HG02642 (cell line): Measurements from ENCODE around the gene PRKN.
"Not testable (repeated sequence)": the region's sequence is repeated elsewhere in the genome, so short reads cannot be mapped to it uniquely, and the experiment has no call there.

Source experiments
- ATAC-seq: cut with Tn5 transposase; IDR thresholded peaks from one replicate; pipeline ENCODE4 v1.9.1; 2021; ENCODE audit warnings: mild to moderate bottlenecking; ENCODE audit not compliant: unreplicated experiment, poor library complexity

PRKN gene

GRCh38 chr6:162560891-162561290 is 166.7 kb downstream of the PRKN start:
- ATAC-seq: no peak

GRCh38 chr6:162554531-162554930 is 173.0 kb downstream of the PRKN start:
- no peak for ATAC-seq

- ATAC-seq: no peak
Measured at GRCh38 chr6:162546905-162547304, 180.7 kb downstream of the PRKN start.

GRCh38 chr6:162543221-162543620 is 184.3 kb downstream of the PRKN start:
- ATAC-seq: no peak

GRCh38 chr6:162541019-162541601 is 186.5 kb downstream of the PRKN start:
- ATAC-seq: no peak

DNA sequence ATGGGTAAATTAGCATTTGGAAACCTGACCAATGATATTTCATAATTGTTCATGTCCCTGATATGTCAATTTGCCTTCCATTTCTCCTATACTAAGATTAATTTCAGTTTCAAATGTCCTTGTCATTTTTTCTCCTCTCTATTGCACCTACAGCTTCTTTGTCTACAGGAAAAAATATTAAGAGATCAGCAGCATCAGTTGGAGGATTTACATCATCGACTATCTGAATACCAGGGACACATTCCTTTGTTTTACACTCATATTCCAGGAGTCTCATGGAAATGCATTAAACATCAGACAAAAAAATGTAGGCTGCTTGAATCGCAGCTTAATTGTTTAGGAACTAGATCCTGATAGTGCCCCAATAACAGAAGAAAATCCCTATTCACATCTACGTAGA is 188.2 kb downstream of the PRKN start:
- ATAC-seq: no peak

DNA sequence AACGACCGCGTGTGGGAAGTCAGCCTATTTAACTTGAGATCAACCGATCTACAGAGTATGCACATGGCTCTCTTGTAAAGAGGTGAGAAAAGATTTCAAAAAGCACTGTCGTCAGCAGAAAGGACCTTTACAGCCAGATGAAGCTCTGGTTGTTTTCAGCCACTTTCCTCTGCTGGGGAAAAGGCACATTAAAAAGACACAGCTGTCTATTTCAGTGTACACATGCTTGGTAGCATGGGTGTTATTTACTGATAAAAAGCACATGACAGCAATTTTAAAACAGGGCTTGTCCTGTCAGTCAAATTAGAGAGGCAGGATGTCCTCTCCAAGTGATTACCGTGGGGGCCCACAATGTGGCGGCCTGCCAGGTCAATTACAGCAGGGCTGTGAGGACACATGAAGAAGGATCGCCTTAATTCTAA is 188.9 kb downstream of the PRKN start:
- no peak for ATAC-seq

DNA sequence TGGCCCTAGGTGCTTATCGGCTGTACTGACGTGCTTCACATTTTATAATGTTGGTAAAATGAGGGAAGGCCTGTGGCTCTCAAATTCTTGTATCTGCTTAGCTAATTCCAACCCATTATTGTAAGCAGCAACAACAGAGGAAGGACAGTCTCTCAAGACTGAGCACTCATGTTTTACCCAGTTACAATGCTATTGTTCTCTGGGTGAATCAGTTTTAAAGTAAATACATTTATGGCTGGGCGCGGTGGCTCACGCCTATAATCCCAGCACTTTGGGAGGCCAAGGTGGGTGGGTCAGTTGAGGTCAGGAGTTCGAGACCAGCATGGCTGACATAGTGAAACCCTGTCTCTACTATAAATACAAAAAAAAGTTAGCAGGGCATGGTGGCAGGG is 194.6 kb downstream of the PRKN start:
- no peak for ATAC-seq

DNA sequence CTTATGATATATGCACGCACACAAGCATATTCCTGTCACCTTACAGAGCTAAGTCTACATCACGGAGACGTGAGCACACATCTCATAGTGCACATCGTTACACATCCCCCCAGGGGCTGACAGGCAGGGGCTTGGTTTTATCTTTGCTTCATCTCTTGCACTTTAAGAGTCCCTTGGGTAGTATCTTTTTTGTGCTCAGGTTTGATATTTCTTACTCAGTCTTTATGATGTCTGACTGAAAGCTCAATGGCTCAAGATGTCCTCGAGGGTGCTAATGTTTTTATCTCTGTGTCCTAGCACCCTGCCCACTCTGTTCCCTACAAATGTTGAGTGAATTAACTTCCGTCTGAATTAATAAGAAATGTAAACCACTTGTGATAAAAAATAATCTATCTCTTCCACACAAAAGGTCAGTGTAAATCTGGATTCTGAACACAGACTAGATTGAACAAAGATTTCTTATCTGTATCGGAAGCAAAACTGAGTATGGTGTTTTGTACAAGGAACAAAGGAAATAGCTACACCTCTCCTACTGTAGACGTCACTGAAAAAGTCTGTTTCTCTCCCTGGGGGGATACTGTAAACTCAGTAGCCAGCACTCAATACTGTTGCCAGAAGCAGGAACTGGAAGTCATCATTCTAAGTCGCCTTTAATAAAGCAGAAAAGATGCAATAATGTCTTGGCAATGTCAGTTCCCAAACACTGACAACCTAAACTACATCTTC is 195.1 kb downstream of the PRKN start:
- no peak for ATAC-seq

DNA sequence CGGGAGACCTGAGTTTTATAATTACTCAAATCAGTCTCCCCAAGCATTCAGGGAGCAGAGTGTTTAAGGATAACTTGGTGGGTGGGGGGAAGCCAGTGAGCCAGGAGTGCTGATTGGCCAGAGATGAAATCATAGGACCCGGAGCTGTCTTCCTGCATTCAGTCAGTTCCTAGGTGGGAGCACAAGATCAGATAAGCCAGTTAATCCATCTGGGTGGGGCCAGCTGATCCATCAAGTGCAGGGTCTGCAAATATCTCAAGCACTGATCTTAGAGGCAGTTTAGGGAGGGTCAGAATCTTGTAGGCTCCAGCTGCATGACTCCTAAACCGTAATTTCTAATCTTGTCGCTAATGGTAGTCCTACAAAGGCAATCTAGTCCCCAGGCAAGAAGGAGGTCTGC is 196.2 kb downstream of the PRKN start:
- ATAC-seq: not testable (repeated sequence)

DNA sequence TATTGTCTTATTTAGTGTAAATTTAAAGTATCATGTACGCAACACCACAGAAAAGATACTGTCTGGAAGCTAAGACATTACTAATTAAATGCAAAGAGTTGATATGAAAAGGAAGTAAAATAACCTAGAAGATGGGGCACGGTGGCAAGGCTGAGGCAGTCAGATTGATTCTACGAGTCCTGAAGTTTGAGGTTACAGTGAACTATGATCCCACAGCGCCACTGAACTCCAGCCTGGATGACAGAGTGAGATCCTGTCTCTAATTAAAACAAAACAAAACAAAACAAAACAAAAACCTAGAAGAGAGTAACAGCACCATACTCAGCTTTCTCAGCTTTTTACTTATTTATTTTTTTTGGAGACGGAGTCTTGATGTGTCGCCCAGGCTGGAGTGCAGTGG is 199.0 kb downstream of the PRKN start:
- no peak for ATAC-seq

DNA sequence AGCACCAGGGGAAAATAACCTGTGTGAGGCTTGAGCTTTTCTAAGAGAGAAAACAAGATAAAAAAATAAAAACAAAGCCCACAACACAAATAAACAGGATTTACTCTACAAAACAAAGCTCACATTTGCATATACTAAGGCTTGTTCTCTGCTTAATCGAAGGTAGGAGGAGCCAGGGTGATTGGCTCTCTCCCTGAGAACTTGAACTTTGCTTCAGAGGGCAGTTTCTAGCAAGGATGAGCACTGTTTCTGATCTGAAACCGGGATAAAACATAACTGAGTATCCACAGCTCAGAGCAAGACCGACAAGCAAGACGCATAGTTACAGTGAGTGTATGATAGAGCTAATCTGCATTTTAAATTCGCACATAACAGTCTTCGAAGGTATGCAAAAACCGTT is 200.6 kb downstream of the PRKN start:
- ATAC-seq: no peak

GRCh38 chr6:162525181-162525580 is 202.4 kb downstream of the PRKN start:
- no peak for ATAC-seq

DNA sequence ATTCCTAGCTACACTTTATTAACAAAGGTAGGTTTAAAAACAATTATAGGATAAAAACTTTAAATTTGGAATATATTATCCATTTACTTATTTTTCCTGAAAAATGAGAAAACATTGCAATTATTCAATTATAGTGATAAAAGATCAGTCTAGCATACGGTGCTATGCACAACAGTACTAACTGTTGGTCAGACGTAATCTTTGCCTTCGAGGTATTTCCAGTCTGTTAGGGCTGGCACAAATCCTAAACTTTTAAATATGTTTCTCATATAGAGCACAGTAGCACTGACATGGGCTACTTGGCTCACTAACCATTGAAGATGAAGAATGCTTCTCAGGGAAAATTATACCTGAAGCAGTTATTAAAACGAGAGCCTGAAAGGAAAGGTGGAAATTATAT is 214.8 kb downstream of the PRKN start:
- ATAC-seq: no peak

DNA sequence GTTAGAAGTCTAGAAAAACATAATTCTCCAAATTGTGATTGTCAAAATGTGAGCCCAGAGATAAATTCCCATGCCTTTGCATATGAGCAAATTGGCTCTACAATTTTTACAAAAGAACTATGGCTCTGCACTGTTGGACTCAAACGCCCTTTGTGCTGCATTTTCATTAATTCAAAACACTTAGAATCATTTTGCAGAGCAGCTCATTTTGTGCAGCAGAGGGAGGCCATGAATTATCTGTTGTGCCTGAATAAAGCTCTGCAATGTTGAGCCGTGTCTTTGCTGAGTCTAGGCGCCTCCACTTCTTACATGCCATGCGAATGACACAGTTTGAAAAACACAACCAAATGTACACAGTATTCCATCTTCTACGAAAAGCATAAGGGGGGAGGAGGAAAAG is 230.2 kb downstream of the PRKN start:
- ATAC-seq: no peak

GRCh38 chr6:162493917-162494316 is 233.6 kb downstream of the PRKN start:
- no peak for ATAC-seq

- no peak for ATAC-seq
Measured at GRCh38 chr6:162491637-162492036, 235.9 kb downstream of the PRKN start.

GRCh38 chr6:162489101-162489976 is 238.2 kb downstream of the PRKN start:
- ATAC-seq: no peak

- ATAC-seq: no peak
Measured at GRCh38 chr6:162488444-162488843, 239.1 kb downstream of the PRKN start.

DNA sequence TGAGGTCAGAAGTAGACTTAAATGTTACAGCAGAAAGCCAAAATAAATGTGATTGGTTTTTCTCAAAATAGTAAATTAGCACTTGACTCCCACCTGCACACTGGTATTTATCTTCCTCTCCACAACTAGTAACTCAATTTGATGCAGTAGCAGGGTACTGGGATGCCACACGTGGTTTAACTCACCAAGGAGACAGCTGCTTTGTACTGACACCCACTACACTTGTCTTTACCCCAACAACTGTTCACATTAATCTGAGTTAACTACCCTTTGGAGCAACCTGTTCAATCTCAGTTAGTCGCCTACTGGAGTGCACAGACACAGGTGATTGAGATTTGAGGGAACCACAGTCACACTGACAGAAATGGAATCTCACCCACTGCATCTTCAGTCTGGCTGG is 242.1 kb downstream of the PRKN start:
- no peak for ATAC-seq

DNA sequence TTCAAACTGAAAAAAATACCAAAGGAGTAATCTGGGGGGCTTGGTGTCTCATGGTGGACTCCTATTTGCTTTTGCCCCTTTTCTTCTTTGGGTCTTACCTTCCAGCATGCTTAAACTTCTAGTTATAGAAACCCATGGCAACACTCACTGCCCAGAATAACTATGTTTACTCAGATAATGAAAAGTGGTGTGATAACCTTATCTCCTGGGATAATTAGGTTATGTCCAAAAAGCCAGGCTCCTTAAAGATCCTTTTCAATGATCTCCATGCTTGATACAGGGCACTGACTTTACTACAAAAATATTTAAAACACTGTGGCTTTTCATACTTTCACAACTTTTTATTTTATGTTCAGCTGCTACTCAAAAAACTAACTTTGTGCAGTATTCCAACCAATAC is 245.6 kb downstream of the PRKN start:
- no peak for ATAC-seq
